ENCODE data around the gene TUSC2.

The TUSC2 gene

DNA sequence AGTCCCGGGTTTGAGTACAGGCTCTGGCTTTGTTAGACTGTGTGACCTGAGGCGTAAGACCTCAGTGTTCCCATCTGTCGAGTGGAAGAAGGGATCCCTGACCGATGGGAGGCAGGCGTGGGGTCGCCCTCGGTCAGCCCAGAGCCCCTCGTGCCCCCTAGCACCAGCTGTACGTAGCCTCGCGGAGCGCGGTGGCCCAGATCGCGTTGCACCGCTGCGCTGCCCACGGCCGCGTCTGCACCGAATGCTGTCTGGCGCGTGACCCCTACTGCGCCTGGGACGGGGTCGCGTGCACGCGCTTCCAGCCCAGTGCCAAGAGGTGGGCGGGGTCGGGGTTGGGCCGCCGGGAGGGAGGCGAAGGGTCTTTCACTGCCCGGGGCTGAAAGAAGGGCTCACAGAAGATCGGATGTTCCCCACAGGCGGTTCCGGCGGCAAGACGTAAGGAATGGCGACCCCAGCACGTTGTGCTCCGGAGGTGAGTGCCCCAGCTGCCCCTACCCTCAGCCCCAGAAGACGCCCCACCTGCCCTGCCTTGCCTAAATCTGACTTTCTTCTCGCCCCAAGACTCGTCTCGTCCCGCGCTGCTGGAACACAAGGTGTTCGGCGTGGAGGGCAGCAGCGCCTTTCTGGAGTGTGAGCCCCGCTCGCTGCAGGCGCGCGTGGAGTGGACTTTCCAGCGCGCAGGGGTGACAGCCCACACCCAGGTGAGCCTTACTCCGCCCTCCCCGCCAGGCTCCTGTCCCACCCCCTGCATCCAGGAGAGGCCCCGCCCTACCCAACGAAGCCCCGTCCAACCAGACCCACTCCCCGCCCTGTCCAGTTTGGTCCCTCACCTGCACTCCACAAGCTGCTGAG, 52.7 kb downstream of the TUSC2 start:
- Histone ChIP-seq H3K27me3 (ENCODE audit: control insufficient read depth, insufficient read depth, low read length) (peaks cover 47% of the 10 kb centered on the region), H3K9me3 (ENCODE audit: control insufficient read depth, insufficient read depth, low read length) (no peaks in the 10 kb centered on the region), H3K4me1 (ENCODE audit: control insufficient read depth, insufficient read depth, low read length) (peaks cover 4% of the 10 kb centered on the region; the same call in 1 of the 2 replicates), H3K4me3 (ENCODE audit: low read depth, low read length) (peak overlapping the region; percentile 62), H3K36me3 (ENCODE audit: control insufficient read depth, insufficient read depth, low read length) (no peaks in the 10 kb centered on the region), H3K27ac (ENCODE audit: low read depth, low read length) (no peak overlapping the region), H3K9ac (ENCODE audit: low read depth, low read length) (no peak overlapping the region)
